Left ventricle myocardium superior (tissue), 1 donor: ENCODE results near the gene CUL4A. TPM values are rescaled to one million over a fixed set of nuclear protein-coding genes. Genes with fewer than 3 reads are reported as not detected.

Experiments
- ATAC-seq: fragments of 200-7000 bp; cut with Tn5 transposase; one replicate; pipeline ENCODE4 v1.9.1; 2020; ENCODE audit warnings: mild to moderate bottlenecking, moderate library complexity
- DNase-seq: peaks from one replicate; pipeline ENCODE4 v3.0.0-alpha.2; 2020
- intact Hi-C: fragments of 100-400 bp; cut with micrococcal nuclease; formaldehyde crosslinking; loops from one replicate; pipeline ENCODE4 v1.11.0; 2022
- total RNA-seq: library from RNA; stranded (reverse); fragmentation: NEBNext Ultra II Directional; extraction: Animal tissue kit (Norgen Biotek cat#: 25700); gene quantifications from one replicate; pipeline ENCODE4 v1.2.1, GENCODE V29; 2021
- donor health status: DM: no; HTN: yes; CAD: no; lungs with severe emphysema.

The CUL4A gene
- total RNA-seq, 1 donor from 2014 or later, result 160 TPM

GRCh38 chr13:113203507-113204377 is 5.7 kb upstream of the CUL4A start:
- ATAC-seq (peak; percentile 80), DNase-seq (peak; percentile 81)
- intact Hi-C loops, result no loop called here

DNA sequence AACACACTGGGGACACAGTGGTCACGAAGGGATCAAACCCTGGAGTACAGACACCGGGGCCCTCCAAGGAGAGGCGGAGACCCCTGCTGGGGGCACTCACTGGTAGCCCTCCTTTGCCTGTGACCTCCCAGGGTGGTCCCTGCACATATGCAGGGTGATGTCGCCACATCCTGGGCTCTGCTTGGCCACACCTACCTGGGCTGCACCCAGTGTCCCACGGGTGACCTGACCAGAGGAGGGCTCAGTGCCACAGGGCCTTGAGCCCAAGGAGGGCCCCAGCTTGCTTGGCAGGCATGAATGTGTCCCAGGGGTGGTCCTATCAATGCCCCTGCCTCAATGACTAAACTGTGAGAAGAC is 5.1 kb upstream of the CUL4A start:
- DNase-seq, result peak; percentile 57
- intact Hi-C loops, result no loop called here
- ATAC-seq, result peak; percentile 13

DNA sequence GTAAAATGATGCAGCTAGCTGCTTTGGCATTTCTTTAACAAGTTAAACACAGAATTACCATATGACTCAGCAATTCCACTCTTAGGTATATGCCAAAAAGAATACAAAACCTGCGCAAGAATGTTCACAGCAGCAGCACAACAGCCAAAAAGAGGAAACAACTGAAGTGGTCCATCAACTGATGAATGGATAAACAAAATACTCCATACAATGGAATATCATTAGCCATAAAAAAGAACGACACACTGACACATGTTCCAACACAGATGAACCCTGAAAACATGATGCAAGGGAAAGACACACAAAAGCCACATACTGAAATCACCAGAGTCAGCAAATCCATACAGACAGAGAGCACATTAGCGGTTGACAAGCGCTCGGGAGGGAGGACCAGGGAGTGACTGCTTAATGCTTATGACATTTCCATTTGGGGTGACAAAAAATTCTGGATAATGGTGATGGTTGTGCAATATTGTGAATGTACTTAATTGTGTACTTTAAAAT is 3.9 kb upstream of the CUL4A start:
- intact Hi-C loops, result no loop called here
- no peak for DNase-seq
- no peak for ATAC-seq

- intact Hi-C loops, result no loop called here
- no peak for DNase-seq
- ATAC-seq, result no peak
Measured at GRCh38 chr13:113207460-113207859, 2.0 kb upstream of the CUL4A start.

DNA sequence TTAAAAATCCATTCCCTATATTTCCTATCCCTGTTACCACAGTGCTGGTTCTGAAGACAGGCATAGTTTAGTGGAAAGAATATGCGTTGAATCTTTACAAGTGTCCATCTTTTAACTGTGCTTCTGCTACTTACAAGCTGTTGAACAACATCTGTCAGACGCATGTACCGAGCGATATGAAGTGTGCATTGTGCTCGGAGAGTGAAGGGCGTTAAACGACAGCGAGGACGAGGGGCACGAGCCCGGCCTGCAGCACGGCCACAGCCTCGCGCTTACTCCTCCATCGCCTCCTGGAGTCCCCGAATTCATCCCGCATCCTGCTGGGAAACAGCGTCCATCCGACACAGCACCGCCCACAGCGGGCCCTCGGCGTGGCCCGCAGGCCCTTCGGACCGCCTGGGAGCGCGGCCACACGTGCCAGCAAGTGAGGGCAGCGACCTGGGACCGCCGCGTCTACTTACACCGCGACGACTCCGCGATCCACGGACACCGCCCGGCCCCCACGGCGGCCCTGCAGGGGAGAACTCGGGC is 1.5 kb upstream of the CUL4A start:
- intact Hi-C loops, result no loop called here
- ATAC-seq (peak; percentile 12), DNase-seq (peak; percentile 57)

- intact Hi-C loops, result no loop called here
- DNase-seq, result peak; percentile 94
- peak; percentile 86 for ATAC-seq
Measured at GRCh38 chr13:113208421-113209335, 735 bp upstream of the CUL4A start, which contains the start of gene PCID2. TSS of gene PCID2 (minus strand) at chr13:113208669. CDS start at chr13:113208634, 35 bp downstream.

GRCh38 chr13:113209759-113210421 is 477 bp downstream of the CUL4A start:
- ATAC-seq (peak; percentile 0), DNase-seq (peak; percentile 67)
- intact Hi-C loops, result no loop called here

GRCh38 chr13:113210833-113211232 is 1.4 kb downstream of the CUL4A start:
- ATAC-seq, result no peak
- no peak for DNase-seq
- intact Hi-C loops, result no loop called here

- intact Hi-C loops, result no loop called here
- no peak for ATAC-seq
- no peak for DNase-seq
Measured at GRCh38 chr13:113211774-113212173, 2.4 kb downstream of the CUL4A start.

GRCh38 chr13:113216254-113217048 is 7.0 kb downstream of the CUL4A start:
- ATAC-seq (peak; percentile 84), DNase-seq (peak; percentile 65)
- intact Hi-C loops, result no loop called here

DNA sequence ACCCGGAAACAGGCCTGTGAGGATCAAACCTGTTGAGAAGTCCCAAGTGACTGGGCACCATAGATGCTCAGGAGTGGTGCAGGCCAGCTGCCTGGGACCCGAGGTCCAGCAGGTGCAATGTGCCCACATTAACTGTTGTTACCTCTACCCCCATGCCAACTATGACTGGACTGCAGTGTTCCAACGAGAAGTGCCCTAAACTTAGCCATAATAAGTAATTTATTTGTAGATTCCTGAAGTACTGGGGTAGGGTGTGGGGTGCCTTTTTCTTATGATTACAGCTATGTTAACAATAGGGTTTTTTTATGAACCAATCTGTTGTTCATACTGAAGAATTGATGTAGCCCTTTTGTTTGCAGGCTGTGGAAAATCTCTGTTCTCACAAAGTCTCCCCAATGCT is 9.2 kb downstream of the CUL4A start:
- ATAC-seq (no peak), DNase-seq (no peak)
- intact Hi-C loops, result no loop called here

DNA sequence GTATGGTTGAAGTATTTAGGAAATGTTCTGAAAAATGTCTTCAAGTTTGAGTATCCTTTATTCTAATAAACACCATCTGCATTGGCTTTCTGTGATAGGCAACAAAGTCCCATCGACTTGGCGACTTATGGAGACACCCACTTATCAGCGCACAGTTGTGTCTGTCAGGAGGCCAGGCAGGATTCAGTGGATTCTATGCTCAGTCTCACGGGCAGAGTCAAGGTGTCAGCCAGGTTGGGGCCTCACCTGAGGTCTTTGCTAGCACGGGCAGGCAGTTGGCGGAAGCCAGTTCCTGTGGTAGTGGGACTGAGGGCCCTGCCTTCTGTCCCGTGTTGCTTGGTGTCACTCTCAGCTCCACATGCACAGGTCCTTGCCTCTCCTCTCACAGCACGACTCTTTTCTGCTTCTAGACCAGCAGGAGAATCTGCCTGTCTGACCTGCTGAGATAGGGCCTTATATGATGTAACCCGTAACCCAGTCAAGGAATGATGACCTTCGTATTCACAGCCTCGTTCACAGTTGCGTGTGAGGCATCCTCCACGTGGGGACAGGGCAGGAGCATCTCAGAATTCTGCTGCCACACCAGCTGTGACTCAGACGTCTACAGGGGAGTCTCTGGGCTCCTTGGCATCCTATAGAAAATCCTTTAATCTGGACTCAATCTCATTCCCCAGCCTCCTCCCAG is 10.0 kb downstream of the CUL4A start:
- DNase-seq, result no peak
- no peak for ATAC-seq
- intact Hi-C loops, result no loop called here

DNA sequence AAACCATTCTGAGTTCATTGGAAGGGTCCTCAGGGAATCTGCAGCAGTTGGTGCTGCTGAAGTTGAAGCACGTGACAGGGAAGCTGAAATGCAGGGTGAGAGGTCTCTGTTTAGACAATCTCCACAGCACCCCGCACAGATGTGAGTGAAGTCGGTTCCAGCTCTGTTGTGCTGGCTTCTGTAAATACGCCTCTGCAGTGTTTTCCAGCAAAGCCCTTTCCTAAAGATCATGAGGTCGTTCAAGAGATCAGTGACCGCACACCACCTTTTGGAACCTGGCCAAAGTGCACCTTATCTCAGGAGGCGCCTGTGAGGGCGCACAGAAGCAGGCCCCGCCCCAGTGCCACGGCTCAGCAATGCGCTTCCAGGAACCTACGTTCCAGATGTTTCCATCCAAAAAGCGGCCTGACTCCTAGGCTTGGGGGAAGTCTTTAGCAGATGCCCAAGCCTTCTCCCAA is 10.8 kb downstream of the CUL4A start:
- ATAC-seq (peak; percentile 23), DNase-seq (peak; percentile 48)
- intact Hi-C loops, result no loop called here

GRCh38 chr13:113220877-113221276 is 11.5 kb downstream of the CUL4A start:
- peak; percentile 61 for ATAC-seq
- peak; percentile 70 for DNase-seq
- intact Hi-C loops, result no loop called here

DNA sequence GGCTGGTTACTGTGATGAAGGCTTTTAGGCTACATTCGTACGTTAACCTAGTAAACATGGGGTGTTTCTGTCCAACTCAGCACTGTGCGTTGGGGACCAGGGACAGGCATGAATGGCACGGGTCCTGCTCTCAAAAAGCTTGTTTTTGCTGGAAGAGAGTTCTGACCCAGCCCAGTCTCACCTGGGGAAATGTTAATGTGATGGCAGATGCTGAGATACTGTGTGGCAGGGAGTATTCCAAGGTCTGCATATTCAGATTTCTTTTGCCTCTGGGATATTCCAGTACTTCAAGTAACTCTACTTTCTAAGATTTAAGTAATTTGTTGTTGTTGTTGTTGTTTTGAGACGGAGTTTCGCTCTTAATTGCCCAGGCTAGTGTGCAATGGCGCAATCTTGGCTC is 13.7 kb downstream of the CUL4A start:
- DNase-seq (no peak), ATAC-seq (no peak)
- intact Hi-C loops, result no loop called here

- intact Hi-C loops, result no loop called here
- ATAC-seq (peak; percentile 53), DNase-seq (peak; percentile 76)
Measured at GRCh38 chr13:113224486-113224885, 15.1 kb downstream of the CUL4A start.

DNA sequence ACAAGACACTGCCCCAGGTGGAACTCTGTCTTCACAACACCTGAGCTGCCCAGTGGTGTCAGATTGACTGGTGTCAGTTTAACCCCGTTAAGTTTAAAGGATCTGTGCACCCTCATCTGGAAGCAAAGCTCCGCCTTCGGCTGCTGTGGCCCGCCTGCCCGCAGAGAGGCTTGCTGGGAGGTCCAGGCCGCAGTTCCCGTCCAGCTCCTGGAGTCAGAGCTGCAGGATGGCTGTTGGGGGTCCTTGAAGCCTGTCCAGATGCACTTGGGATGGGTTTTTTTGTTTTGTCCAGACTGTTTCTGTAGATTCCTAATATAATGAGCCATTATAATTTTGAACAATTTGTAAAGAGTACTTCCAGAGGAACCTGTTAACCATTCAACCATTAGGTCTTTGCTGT is 16.1 kb downstream of the CUL4A start:
- DNase-seq, result no peak
- intact Hi-C loops, result no loop called here
- no peak for ATAC-seq
